ENCODE measurements around the gene TRPV6.

TRPV6 gene

GRCh38 chr7:142908290-142908689, 22.7 kb upstream of the TRPV6 start:
- no peak for DNase-seq

GRCh38 chr7:142906643-142907042, 21.1 kb upstream of the TRPV6 start:
- no peak for DNase-seq

GRCh38 chr7:142905759-142906158, 20.2 kb upstream of the TRPV6 start:
- DNase-seq = no peak

- DNase-seq = no peak
Observed at GRCh38 chr7:142904128-142904527, 18.6 kb upstream of the TRPV6 start.

- no peak for DNase-seq
Observed at GRCh38 chr7:142901426-142902259, 16.1 kb upstream of the TRPV6 start.

GRCh38 chr7:142899661-142900060, 14.1 kb upstream of the TRPV6 start:
- no peak for DNase-seq

GRCh38 chr7:142898377-142899170, 13.0 kb upstream of the TRPV6 start:
- DNase-seq = no peak

GRCh38 chr7:142897691-142898090, 12.1 kb upstream of the TRPV6 start:
- no peak for DNase-seq

- DNase-seq = no peak
Observed at GRCh38 chr7:142896741-142897379, 11.3 kb upstream of the TRPV6 start.

- DNase-seq = no peak
Observed at GRCh38 chr7:142896151-142896550, 10.6 kb upstream of the TRPV6 start.

GRCh38 chr7:142894985-142895593, 9.5 kb upstream of the TRPV6 start:
- DNase-seq = no peak

- DNase-seq = peak in 2 of 4 experiments; percentile 7 to 18
Observed at GRCh38 chr7:142894112-142894984, 8.8 kb upstream of the TRPV6 start.

GRCh38 chr7:142892951-142893350, 7.4 kb upstream of the TRPV6 start:
- DNase-seq = no peak

- no peak for DNase-seq
Observed at GRCh38 chr7:142891490-142892082, 6.0 kb upstream of the TRPV6 start.

- no peak for DNase-seq
Observed at GRCh38 chr7:142890874-142891485, 5.4 kb upstream of the TRPV6 start.

- no peak for DNase-seq
Observed at GRCh38 chr7:142889816-142890215, 4.3 kb upstream of the TRPV6 start.

- DNase-seq = no peak
Observed at GRCh38 chr7:142887282-142888015, 1.9 kb upstream of the TRPV6 start.

- DNase-seq = no peak
Observed at GRCh38 chr7:142886866-142887265, 1.3 kb upstream of the TRPV6 start.

- DNase-seq = peak in 3 of 4 experiments; percentile 46 to 71 (median 66)
Observed at GRCh38 chr7:142884286-142884640, 1.3 kb downstream of the TRPV6 start.

GRCh38 chr7:142883571-142884285, 1.8 kb downstream of the TRPV6 start:
- DNase-seq = no peak

Measured in suppressor macrophage (primary cell).